Measurements from ENCODE around the gene APBA1. TPM values are rescaled to one million over a fixed set of nuclear protein-coding genes. Genes with fewer than 3 reads are reported as not detected.

Gene APBA1
- polyA plus RNA-seq, 1 donor (not counting 4 experiments of a cell fraction or from before 2014, with no cell fraction given) = 0.66 TPM

GRCh38 chr9:69674716-69675438, 2.7 kb upstream of the APBA1 start:
- H3K79me2 ChIP-seq (ENCODE audit: control insufficient read depth, insufficient read depth, low read length) = no peaks in the 10 kb centered on the region
- H3K4me1 ChIP-seq (ENCODE audit: control insufficient read depth, extremely low read depth, insufficient read depth, low read length) = peaks cover 27% of the 10 kb centered on the region
- DNase-seq (ENCODE audit: low read depth, low spot score) (no peak), FAIRE-seq (peak; percentile 60)
- H3K9me3 ChIP-seq (ENCODE audit: control insufficient read depth, low read depth, low read length) = no peaks in the 10 kb centered on the region
- TF ChIP-seq CTCF (optimal IDR thresholded peaks at IDR 0.05 in 1 of 3, IDR thresholded peaks at IDR 0.05 in 1 of 3, conservative IDR thresholded peaks at IDR 0.05 in 1 of 3; ENCODE audit: extremely low read depth in 1 of 3, insufficient read depth in 2 of 3, low read length in 3 of 3) (no peak), EZH2 (IDR thresholded peaks at IDR 0.05; ENCODE audit: low read length) (no peak)
- H3K9me1 ChIP-seq (ENCODE audit: control insufficient read depth, extremely low read depth, insufficient read depth, low read length) = no peaks in the 10 kb centered on the region
- dilution Hi-C loops (cut with MboI; ENCODE audit: extremely low pct_ligation_motif_present, low sequenced_read_pairs) = no loop called here
- peak overlapping the region; percentile 84 for H2AFZ ChIP-seq (ENCODE audit: control insufficient read depth, low read length)
- H4K20me1 ChIP-seq (ENCODE audit: control insufficient read depth, extremely low read depth, insufficient read depth, low read length) = no peaks in the 10 kb centered on the region
- peak overlapping the region; percentile 42 for H3K4me2 ChIP-seq (ENCODE audit: control insufficient read depth, extremely low read depth, insufficient read depth, low read depth, low read length)
- H3K27ac ChIP-seq (ENCODE audit: control insufficient read depth, insufficient read depth, low read length) = no peak overlapping the region
- H3K27me3 ChIP-seq (ENCODE audit: control insufficient read depth, extremely low read depth, insufficient read depth, low read length) = peaks cover 9% of the 10 kb centered on the region
- no peak overlapping the region for H3K9ac ChIP-seq (ENCODE audit: control insufficient read depth, extremely low read depth, insufficient read depth, low read length)
- H3K4me3 ChIP-seq (ENCODE audit: control insufficient read depth in 2 of 3, extremely low read depth in 1 of 3, insufficient read depth in 2 of 3, low read depth in 1 of 3, low read length in 3 of 3) = peak overlapping the region in 1 of 3 experiments; percentile 7
- no peaks in the 10 kb centered on the region for H3K36me3 ChIP-seq (ENCODE audit: control insufficient read depth in 2 of 2, extremely low read depth in 1 of 2, insufficient read depth in 2 of 2, low read length in 2 of 2)

GRCh38 chr9:69674112-69674685, 2.0 kb upstream of the APBA1 start:
- H3K9me1 ChIP-seq (ENCODE audit: control insufficient read depth, extremely low read depth, insufficient read depth, low read length) = no peaks in the 10 kb centered on the region
- H4K20me1 ChIP-seq (ENCODE audit: control insufficient read depth, extremely low read depth, insufficient read depth, low read length) = no peaks in the 10 kb centered on the region
- no peaks in the 10 kb centered on the region for H3K9me3 ChIP-seq (ENCODE audit: control insufficient read depth, low read depth, low read length)
- peak overlapping the region in 1 of 3 experiments; percentile 7 for H3K4me3 ChIP-seq (ENCODE audit: control insufficient read depth in 2 of 3, extremely low read depth in 1 of 3, insufficient read depth in 2 of 3, low read depth in 1 of 3, low read length in 3 of 3)
- peaks cover 27% of the 10 kb centered on the region for H3K4me1 ChIP-seq (ENCODE audit: control insufficient read depth, extremely low read depth, insufficient read depth, low read length)
- H3K27me3 ChIP-seq (ENCODE audit: control insufficient read depth, extremely low read depth, insufficient read depth, low read length) = peaks cover 9% of the 10 kb centered on the region
- no peaks in the 10 kb centered on the region for H3K36me3 ChIP-seq (ENCODE audit: control insufficient read depth in 2 of 2, extremely low read depth in 1 of 2, insufficient read depth in 2 of 2, low read length in 2 of 2)
- H3K4me2 ChIP-seq (ENCODE audit: control insufficient read depth, extremely low read depth, insufficient read depth, low read depth, low read length) = peak overlapping the region; percentile 42
- H3K9ac ChIP-seq (ENCODE audit: control insufficient read depth, extremely low read depth, insufficient read depth, low read length) = peak overlapping the region; percentile 7
- TF ChIP-seq EZH2 (IDR thresholded peaks at IDR 0.05; ENCODE audit: low read length) = no peak
- peak; percentile 19 to 45 (median 27) for TF ChIP-seq CTCF (optimal IDR thresholded peaks at IDR 0.05 in 1 of 3, IDR thresholded peaks at IDR 0.05 in 1 of 3, conservative IDR thresholded peaks at IDR 0.05 in 1 of 3; ENCODE audit: extremely low read depth in 1 of 3, insufficient read depth in 2 of 3, low read length in 3 of 3)
- H2AFZ ChIP-seq (ENCODE audit: control insufficient read depth, low read length) = peak overlapping the region; percentile 84
- DNase-seq (ENCODE audit: low read depth, low spot score) = no peak
- H3K27ac ChIP-seq (ENCODE audit: control insufficient read depth, insufficient read depth, low read length) = no peak overlapping the region
- no peaks in the 10 kb centered on the region for H3K79me2 ChIP-seq (ENCODE audit: control insufficient read depth, insufficient read depth, low read length)
- dilution Hi-C loops (cut with MboI; ENCODE audit: extremely low pct_ligation_motif_present, low sequenced_read_pairs) = no loop called here
- FAIRE-seq = peak; percentile 91

Data from keratinocyte (primary cell).